Measurements from ENCODE around the gene MYLK. TPM values are rescaled to one million over a fixed set of nuclear protein-coding genes. Genes with fewer than 3 reads are reported as not detected.

MYLK gene
- polyA plus RNA-seq, 3 donors, result 0.35 to 1.3 (median 0.51) TPM

DNA sequence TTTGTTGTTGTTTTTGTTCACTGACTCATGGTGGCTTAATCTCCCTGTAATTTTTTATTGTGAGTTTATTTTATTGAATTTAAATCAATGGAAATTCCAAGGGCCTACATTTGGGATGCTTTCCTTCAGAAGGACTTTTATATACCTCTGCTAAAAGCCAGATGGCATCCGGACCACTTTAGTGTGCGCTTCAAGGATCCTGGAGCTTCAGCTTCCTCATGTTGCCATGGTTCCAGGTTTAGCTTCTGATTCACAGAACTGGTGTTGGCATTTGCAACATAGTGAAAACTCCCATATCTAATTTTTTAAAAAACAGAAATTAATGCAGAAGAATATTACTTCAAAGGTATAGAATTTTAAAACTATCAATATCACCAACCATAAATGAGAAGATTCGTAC, 290.8 kb downstream of the MYLK start:
- no peak overlapping the region for H3K27ac Mint-ChIP-seq
- Histone ChIP-seq H3K27ac (ENCODE audit: low read depth in 1 of 2, low read length in 2 of 2) (no peak overlapping the region), H3K9me3 (replicated peaks in 1 of 2; ENCODE audit: control insufficient read depth in 1 of 2, insufficient read depth in 1 of 2, low read length in 2 of 2) (peaks cover 25% of the 10 kb centered on the region in 2 donors), H3K4me1 (ENCODE audit: control insufficient read depth in 1 of 2, insufficient read depth in 2 of 2, low read length in 2 of 2) (no peaks in the 10 kb centered on the region), H3K79me2 (ENCODE audit: insufficient read depth, low read length) (no peaks in the 10 kb centered on the region), H3K4me2 (replicated peaks; ENCODE audit: extremely low read depth, low read length, poor library complexity, severe bottlenecking) (no peak overlapping the region), H3K36me3 (replicated peaks in 1 of 2; ENCODE audit: control insufficient read depth in 1 of 2, insufficient read depth in 2 of 2, low read length in 2 of 2) (peaks cover 0 to 21% of the 10 kb centered on the region in 2 donors), H3K27me3 (ENCODE audit: control insufficient read depth in 2 of 2, insufficient read depth in 2 of 2, low read length in 2 of 2) (no peaks in the 10 kb centered on the region), H3K9ac (ENCODE audit: insufficient read depth, low read length, poor library complexity, severe bottlenecking) (no peak overlapping the region), H4K20me1 (ENCODE audit: insufficient read depth, low read length) (no peaks in the 10 kb centered on the region), H2AFZ (ENCODE audit: insufficient read depth, low read depth, low read length, poor library complexity, severe bottlenecking) (no peak overlapping the region), H3K4me3 (replicated peaks in 1 of 3; ENCODE audit: low read depth in 2 of 3, low read length in 3 of 3) (no peak overlapping the region)
- peaks cover 21 to 39% (median 32%) of the 10 kb centered on the region in 7 donors for H3K9me3 Mint-ChIP-seq
- peaks cover 19 to 32% of the 10 kb centered on the region in 2 donors for H3K36me3 Mint-ChIP-seq
- H3K4me3 Mint-ChIP-seq, result no peak overlapping the region
- TF ChIP-seq CTCF (IDR thresholded peaks at IDR 0.05), result no peak
- no peak for DNase-seq
- intact Hi-C loops (cut with micrococcal nuclease), result no loop called here
- 100% methylated on average over 2 of the region's 3 CpGs for WGBS (ENCODE audit: insufficient coverage)
- peaks cover 0 to 1% (median 0%) of the 10 kb centered on the region in 3 donors for H3K27me3 Mint-ChIP-seq (ENCODE audit: low read depth in 3 of 3)
- peaks cover 3% of the 10 kb centered on the region for H3K4me1 Mint-ChIP-seq

DNA sequence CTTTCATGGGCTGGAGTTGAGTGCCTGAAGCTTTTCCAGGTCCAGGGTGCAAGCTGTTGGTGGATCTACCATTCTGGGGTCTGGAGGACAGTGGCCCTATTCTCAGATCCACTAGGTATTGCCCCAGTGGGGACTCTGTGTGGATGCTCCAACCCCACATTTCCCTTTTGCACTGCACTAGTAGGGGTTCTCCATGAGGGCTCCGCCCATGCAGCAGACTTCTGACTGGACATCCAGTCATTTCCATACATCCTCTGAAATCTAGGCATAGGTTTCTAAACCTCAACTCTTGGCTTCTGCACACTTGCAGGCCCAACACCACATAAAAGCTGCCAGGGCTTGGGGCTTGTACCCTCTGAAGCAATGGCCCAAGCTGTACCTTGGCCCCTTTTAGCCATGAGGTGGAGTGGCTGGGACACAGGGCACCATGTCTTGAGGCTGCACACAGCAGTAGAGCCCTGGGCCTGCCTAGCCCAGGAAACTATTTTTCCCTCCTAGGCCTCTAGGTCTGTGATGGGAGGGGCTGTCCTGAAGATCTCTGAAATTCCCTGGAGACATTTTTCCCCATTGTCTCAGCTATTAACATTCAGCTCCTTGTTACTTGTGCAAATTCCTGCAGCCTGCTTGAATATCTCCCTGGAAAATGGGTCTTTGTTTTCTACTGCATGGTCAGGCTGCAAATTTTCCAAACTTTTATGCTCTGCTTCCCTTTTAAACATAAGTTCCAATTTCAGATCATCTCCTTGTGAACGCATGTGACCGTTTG, 293.3 kb downstream of the MYLK start:
- peaks cover 0 to 21% of the 10 kb centered on the region in 2 donors for H3K36me3 ChIP-seq (replicated peaks in 1 of 2; ENCODE audit: control insufficient read depth in 1 of 2, insufficient read depth in 2 of 2, low read length in 2 of 2)
- intact Hi-C loops (cut with micrococcal nuclease), result no loop called here
- H3K4me1 Mint-ChIP-seq, result peaks cover 3% of the 10 kb centered on the region
- H3K27ac ChIP-seq (ENCODE audit: low read depth in 1 of 2, low read length in 2 of 2), result no peak overlapping the region
- H3K4me3 Mint-ChIP-seq, result no peak overlapping the region
- no peaks in the 10 kb centered on the region for H4K20me1 ChIP-seq (ENCODE audit: insufficient read depth, low read length)
- H3K9me3 ChIP-seq (replicated peaks in 1 of 2; ENCODE audit: control insufficient read depth in 1 of 2, insufficient read depth in 1 of 2, low read length in 2 of 2), result peaks cover 25% of the 10 kb centered on the region in 2 donors
- H3K9me3 Mint-ChIP-seq, result peaks cover 24 to 41% (median 32%) of the 10 kb centered on the region in 7 donors
- peaks cover 5 to 9% of the 10 kb centered on the region in 2 donors for H3K4me1 ChIP-seq (ENCODE audit: control insufficient read depth in 1 of 2, insufficient read depth in 2 of 2, low read length in 2 of 2)
- WGBS (ENCODE audit: insufficient coverage), result 100% methylated on average over 3 of the region's 3 CpGs
- no peak for TF ChIP-seq CTCF (IDR thresholded peaks at IDR 0.05)
- H2AFZ ChIP-seq (ENCODE audit: insufficient read depth, low read depth, low read length, poor library complexity, severe bottlenecking), result no peak overlapping the region
- peaks cover 24 to 35% of the 10 kb centered on the region in 2 donors for H3K36me3 Mint-ChIP-seq
- H3K79me2 ChIP-seq (ENCODE audit: insufficient read depth, low read length), result peaks cover 7% of the 10 kb centered on the region
- no peak overlapping the region for H3K4me3 ChIP-seq (replicated peaks in 1 of 3; ENCODE audit: low read depth in 2 of 3, low read length in 3 of 3)
- H3K27me3 ChIP-seq (ENCODE audit: control insufficient read depth in 2 of 2, insufficient read depth in 2 of 2, low read length in 2 of 2), result no peaks in the 10 kb centered on the region
- H3K27me3 Mint-ChIP-seq (ENCODE audit: low read depth in 3 of 3), result peaks cover 0 to 1% (median 0%) of the 10 kb centered on the region in 3 donors
- H3K9ac ChIP-seq (ENCODE audit: insufficient read depth, low read length, poor library complexity, severe bottlenecking), result no peak overlapping the region
- DNase-seq, result no peak
- no peak overlapping the region for H3K27ac Mint-ChIP-seq
- H3K4me2 ChIP-seq (replicated peaks; ENCODE audit: extremely low read depth, low read length, poor library complexity, severe bottlenecking), result no peak overlapping the region

Data from CD14-positive monocyte (primary cell).